ENCODE measurements around the gene RACK1. TPM values are rescaled to one million over a fixed set of nuclear protein-coding genes. Genes with fewer than 3 reads are reported as not detected.

The RACK1 gene
- total and polyA plus RNA-seq, 2 of the 13 experiments (the other 11 are each of a cell fraction or from before 2014, with no cell fraction given) = 2,514 to 6,141 TPM

DNA sequence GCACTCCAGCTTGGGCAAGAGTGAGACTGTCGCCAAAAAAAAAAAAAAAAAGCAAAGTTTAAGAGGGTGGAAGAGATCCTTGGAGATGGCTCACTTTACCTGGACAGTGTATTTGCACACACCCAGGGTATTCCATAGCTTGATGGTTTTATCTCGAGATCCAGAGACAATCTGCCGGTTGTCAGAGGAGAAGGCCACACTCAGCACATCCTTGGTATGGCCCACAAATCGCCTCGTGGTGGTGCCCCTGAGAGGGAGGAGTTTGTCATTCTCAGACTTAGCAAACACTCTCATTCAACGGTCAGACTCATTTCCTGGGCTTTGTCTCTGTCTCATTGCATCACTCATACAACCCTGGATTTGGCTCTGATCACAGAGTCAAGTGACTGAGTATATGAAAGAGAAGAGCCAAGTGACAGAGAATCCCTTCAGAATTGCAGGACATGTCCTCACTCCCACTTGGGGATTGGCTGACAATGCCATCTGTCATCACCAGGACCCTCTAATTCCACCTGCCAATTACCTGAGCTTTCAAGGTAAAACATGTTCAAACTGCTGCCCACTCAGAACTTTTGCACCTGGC, 2.2 kb downstream of the RACK1 start (continued):
- TF ChIP-seq, protein P1, sequence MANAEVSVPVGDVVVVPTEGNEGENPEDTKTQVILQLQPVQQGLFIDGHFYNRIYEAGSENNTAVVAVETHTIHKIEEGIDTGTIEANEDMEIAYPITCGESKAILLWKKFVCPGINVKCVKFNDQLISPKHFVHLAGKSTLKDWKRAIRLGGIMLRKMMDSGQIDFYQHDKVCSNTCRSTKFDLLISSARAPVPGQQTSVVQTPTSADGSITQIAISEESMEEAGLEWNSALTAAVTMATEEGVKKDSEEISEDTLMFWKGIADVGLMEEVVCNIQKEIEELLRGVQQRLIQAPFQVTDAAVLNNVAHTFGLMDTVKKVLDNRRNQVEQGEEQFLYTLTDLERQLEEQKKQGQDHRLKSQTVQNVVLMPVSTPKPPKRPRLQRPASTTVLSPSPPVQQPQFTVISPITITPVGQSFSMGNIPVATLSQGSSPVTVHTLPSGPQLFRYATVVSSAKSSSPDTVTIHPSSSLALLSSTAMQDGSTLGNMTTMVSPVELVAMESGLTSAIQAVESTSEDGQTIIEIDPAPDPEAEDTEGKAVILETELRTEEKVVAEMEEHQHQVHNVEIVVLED (CRISPR knock-in tag; IDR thresholded peaks at IDR 0.05; ENCODE audit: borderline replicate concordance) = no peak
- TF ChIP-seq, protein P2, sequence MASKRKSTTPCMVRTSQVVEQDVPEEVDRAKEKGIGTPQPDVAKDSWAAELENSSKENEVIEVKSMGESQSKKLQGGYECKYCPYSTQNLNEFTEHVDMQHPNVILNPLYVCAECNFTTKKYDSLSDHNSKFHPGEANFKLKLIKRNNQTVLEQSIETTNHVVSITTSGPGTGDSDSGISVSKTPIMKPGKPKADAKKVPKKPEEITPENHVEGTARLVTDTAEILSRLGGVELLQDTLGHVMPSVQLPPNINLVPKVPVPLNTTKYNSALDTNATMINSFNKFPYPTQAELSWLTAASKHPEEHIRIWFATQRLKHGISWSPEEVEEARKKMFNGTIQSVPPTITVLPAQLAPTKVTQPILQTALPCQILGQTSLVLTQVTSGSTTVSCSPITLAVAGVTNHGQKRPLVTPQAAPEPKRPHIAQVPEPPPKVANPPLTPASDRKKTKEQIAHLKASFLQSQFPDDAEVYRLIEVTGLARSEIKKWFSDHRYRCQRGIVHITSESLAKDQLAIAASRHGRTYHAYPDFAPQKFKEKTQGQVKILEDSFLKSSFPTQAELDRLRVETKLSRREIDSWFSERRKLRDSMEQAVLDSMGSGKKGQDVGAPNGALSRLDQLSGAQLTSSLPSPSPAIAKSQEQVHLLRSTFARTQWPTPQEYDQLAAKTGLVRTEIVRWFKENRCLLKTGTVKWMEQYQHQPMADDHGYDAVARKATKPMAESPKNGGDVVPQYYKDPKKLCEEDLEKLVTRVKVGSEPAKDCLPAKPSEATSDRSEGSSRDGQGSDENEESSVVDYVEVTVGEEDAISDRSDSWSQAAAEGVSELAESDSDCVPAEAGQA (IDR thresholded peaks at IDR 0.05; ENCODE audit: low read depth) = no peak
- TF ChIP-seq, protein P2 (CRISPR knock-in tag; IDR thresholded peaks at IDR 0.05; ENCODE audit: borderline replicate concordance) = no peak
- no peak for TF ChIP-seq TBP (CRISPR knock-in tag; IDR thresholded peaks at IDR 0.05)
- no peak for TF ChIP-seq TMF1 (CRISPR knock-in tag; IDR thresholded peaks at IDR 0.05; ENCODE audit: low read depth)
- no peak for TF ChIP-seq ZC3H13 (CRISPR knock-in tag; IDR thresholded peaks at IDR 0.05)
- TF ChIP-seq, protein P3, sequence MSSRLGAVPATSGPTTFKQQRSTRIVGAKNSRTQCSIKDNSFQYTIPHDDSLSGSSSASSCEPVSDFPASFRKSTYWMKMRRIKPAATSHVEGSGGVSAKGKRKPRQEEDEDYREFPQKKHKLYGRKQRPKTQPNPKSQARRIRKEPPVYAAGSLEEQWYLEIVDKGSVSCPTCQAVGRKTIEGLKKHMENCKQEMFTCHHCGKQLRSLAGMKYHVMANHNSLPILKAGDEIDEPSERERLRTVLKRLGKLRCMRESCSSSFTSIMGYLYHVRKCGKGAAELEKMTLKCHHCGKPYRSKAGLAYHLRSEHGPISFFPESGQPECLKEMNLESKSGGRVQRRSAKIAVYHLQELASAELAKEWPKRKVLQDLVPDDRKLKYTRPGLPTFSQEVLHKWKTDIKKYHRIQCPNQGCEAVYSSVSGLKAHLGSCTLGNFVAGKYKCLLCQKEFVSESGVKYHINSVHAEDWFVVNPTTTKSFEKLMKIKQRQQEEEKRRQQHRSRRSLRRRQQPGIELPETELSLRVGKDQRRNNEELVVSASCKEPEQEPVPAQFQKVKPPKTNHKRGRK (CRISPR knock-in tag; IDR thresholded peaks at IDR 0.05) = no peak
- no peak for TF ChIP-seq GFI1 (CRISPR knock-in tag; IDR thresholded peaks at IDR 0.05; ENCODE audit: borderline replicate concordance)
- TF ChIP-seq ZNF605 (CRISPR knock-in tag; IDR thresholded peaks at IDR 0.05) = no peak
- no peak for TF ChIP-seq SRSF4 (IDR thresholded peaks at IDR 0.05; ENCODE audit: low read depth, low read length, poor library complexity, severe bottlenecking)
- no peak for TF ChIP-seq ZBTB42 (CRISPR knock-in tag; IDR thresholded peaks at IDR 0.05)
- no peak for TF ChIP-seq HOXA7 (CRISPR knock-in tag; IDR thresholded peaks at IDR 0.05)
- 0 out of 2 replicates have a peak, but pooled peaks have one; percentile 21 for TF ChIP-seq GABPB1 (CRISPR knock-in tag; IDR thresholded peaks at IDR 0.05)
- TF ChIP-seq, protein P4, sequence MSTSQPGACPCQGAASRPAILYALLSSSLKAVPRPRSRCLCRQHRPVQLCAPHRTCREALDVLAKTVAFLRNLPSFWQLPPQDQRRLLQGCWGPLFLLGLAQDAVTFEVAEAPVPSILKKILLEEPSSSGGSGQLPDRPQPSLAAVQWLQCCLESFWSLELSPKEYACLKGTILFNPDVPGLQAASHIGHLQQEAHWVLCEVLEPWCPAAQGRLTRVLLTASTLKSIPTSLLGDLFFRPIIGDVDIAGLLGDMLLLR (CRISPR knock-in tag; IDR thresholded peaks at IDR 0.05) = no peak
- TF ChIP-seq MXD4 (CRISPR knock-in tag; IDR thresholded peaks at IDR 0.05) = no peak; the same call in 1 of the 2 replicates
- TF ChIP-seq SMC3 (IDR thresholded peaks at IDR 0.05; ENCODE audit: low read length) = peak; percentile 13; the same call in 1 of the 2 replicates
- TF ChIP-seq ARID2 (CRISPR knock-in tag; IDR thresholded peaks at IDR 0.05; ENCODE audit: borderline replicate concordance) = no peak
- TF ChIP-seq, protein P5, sequence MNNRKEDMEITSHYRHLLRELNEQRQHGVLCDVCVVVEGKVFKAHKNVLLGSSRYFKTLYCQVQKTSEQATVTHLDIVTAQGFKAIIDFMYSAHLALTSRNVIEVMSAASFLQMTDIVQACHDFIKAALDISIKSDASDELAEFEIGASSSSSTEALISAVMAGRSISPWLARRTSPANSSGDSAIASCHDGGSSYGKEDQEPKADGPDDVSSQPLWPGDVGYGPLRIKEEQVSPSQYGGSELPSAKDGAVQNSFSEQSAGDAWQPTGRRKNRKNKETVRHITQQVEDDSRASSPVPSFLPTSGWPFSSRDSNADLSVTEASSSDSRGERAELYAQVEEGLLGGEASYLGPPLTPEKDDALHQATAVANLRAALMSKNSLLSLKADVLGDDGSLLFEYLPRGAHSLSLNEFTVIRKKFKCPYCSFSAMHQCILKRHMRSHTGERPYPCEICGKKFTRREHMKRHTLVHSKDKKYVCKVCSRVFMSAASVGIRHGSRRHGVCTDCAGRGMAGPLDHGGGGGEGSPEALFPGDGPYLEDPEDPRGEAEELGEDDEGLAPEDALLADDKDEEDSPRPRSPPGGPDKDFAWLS (CRISPR knock-in tag; IDR thresholded peaks at IDR 0.05; ENCODE audit: borderline replicate concordance) = no peak

Measured in HepG2 (cell line).